Chondrocyte (in vitro differentiated cells): ENCODE results near the gene ADIPOR2. TPM values are rescaled to one million over a fixed set of nuclear protein-coding genes. Genes with fewer than 3 reads are reported as not detected.
A peak's percentile ranks its signal among the peaks of the same experiment; 100 is the strongest.

ENCODE experiments used
- DNase-seq: peaks from one replicate; pipeline ENCODE4 v3.0.0; 2021; ENCODE audit warnings: mixed read lengths, low spot score
- H3K27ac Mint-ChIP-seq: one replicate; pipeline ENCODE4 v1.8.0; 2021; ENCODE audit warnings: mild to moderate bottlenecking, moderate library complexity, mixed read lengths; ENCODE audit not compliant: unreplicated experiment
- H3K27me3 Mint-ChIP-seq: 2 replicates; pipeline ENCODE4 v1.8.0; 2021; ENCODE audit warnings: low read depth, mixed read lengths
- H3K36me3 Mint-ChIP-seq: 2 replicates; pipeline ENCODE4 v1.8.0; 2021; ENCODE audit warnings: low read depth, mixed read lengths
- H3K4me1 Mint-ChIP-seq: 2 replicates; pipeline ENCODE4 v1.8.0; 2021; ENCODE audit warnings: low read depth, mild to moderate bottlenecking, mixed read lengths
- H3K4me3 Mint-ChIP-seq: one replicate; pipeline ENCODE4 v1.8.0; 2021; ENCODE audit warnings: mild to moderate bottlenecking, moderate library complexity, mixed read lengths; ENCODE audit not compliant: unreplicated experiment
- H3K9me3 Mint-ChIP-seq: 2 replicates; pipeline ENCODE4 v1.8.0; 2021; ENCODE audit warnings: low read depth, mixed read lengths
- total RNA-seq: library from RNA; stranded (reverse); gene quantifications from 3 replicates; pipeline ENCODE4 v1.2.1, GENCODE V29; 2021
- TF ChIP-seq, protein P1 (sequence below): fragments of 200-600 bp; sonication (generic); IDR thresholded peaks from 2 replicates; pipeline ENCODE4 v1.5.0; 2021; ENCODE audit warnings: antibody characterized with exemption, mild to moderate bottlenecking, moderate library complexity

ADIPOR2 gene
- total RNA-seq, 1 donor from 2014 or later: 35.6 TPM

DNA sequence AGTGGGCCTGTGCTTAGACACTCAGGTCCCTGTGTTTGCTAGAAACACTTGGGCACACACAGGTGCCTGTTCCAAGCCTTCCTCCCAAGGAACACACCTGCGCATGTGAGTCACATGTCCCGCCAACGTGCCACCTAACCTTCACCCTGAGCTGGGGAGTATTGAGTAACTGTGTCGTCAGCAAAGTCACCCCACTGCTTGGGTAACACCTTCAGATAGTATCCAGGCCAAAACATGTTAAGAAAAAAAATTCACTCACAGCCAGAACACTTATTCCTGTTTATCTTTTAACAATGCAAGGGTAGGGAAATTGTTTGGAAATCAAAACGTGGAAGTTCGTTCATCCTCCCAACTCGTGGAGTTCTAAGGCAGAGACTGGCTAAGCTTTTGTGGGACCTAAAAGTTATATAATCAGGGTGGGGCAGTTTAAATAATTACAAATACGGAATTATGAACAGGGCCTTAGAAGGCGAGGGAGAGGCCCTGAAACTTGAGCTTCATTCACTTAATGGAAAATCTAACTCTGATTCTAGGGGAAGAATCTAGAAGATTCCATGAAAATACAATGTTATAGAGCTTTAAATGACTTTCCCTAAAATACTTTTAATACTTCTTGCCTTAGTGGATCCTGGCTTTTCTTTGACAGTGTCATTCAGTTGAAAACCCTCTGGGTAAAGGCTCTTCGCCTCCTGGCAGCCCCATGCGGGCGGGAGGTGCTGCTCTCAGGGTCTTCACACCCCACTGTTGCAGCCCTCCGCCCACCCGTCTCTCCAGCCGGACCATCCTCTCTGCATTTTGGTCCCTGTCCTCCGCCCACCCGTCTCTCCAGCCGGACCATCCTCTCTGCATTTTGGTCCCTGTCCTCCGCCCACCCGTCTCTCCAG lies 30.3 kb upstream of the ADIPOR2 start:
- peaks cover 19% of the 10 kb centered on the region for H3K4me1 Mint-ChIP-seq
- no peaks in the 10 kb centered on the region for H3K9me3 Mint-ChIP-seq
- H3K27me3 Mint-ChIP-seq: no peaks in the 10 kb centered on the region
- TF ChIP-seq, protein P1, sequence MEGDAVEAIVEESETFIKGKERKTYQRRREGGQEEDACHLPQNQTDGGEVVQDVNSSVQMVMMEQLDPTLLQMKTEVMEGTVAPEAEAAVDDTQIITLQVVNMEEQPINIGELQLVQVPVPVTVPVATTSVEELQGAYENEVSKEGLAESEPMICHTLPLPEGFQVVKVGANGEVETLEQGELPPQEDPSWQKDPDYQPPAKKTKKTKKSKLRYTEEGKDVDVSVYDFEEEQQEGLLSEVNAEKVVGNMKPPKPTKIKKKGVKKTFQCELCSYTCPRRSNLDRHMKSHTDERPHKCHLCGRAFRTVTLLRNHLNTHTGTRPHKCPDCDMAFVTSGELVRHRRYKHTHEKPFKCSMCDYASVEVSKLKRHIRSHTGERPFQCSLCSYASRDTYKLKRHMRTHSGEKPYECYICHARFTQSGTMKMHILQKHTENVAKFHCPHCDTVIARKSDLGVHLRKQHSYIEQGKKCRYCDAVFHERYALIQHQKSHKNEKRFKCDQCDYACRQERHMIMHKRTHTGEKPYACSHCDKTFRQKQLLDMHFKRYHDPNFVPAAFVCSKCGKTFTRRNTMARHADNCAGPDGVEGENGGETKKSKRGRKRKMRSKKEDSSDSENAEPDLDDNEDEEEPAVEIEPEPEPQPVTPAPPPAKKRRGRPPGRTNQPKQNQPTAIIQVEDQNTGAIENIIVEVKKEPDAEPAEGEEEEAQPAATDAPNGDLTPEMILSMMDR: no peak
- no peak for DNase-seq
- H3K36me3 Mint-ChIP-seq: no peaks in the 10 kb centered on the region
- no peak overlapping the region for H3K4me3 Mint-ChIP-seq
- peak overlapping the region; percentile 42 for H3K27ac Mint-ChIP-seq

DNA sequence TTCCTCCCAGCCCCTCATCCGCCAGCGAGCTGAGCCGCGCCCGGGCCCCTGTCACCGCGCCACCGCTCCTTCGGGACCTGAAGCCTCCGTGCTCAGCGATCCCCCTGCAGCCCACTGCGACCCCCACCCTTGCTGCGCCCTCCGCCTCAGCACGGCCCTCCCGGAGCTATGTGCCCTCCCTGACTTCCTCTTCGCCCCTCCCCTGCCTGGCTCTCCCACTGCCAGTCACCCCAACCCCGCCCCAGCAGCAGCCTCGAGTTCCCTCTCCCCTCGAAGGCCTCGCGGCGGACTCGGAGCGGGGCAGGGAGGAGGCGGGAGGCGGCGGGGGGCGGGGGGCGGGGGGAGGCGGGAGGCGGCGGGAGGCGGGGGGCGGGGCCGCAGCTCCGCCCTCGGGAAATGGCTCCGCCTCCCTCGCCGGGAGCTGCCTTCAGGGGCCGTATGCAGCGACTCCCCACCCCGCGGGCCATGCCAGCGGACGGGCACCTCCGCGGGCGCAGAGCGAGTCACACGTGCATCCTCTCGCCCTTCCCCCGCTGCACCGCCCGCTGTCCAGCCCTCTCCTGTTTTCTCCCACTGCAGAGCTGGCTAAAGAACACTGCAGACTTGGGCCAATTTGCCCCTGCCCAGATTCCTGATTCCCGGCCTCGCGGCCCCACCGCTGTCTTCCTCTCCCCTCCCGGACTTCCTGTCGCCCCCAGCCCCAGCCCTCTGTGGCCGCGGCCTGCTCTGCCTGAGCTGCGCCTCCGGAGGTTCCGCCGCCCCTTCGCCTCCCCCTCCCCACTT lies 29.1 kb upstream of the ADIPOR2 start:
- peak; percentile 96 for DNase-seq
- TF ChIP-seq, protein P1: no peak
- H3K27me3 Mint-ChIP-seq: no peaks in the 10 kb centered on the region
- peak overlapping the region; percentile 72 for H3K4me3 Mint-ChIP-seq
- H3K27ac Mint-ChIP-seq: peak overlapping the region; percentile 57
- H3K36me3 Mint-ChIP-seq: no peaks in the 10 kb centered on the region
- peaks cover 20% of the 10 kb centered on the region for H3K4me1 Mint-ChIP-seq
- no peaks in the 10 kb centered on the region for H3K9me3 Mint-ChIP-seq

DNA sequence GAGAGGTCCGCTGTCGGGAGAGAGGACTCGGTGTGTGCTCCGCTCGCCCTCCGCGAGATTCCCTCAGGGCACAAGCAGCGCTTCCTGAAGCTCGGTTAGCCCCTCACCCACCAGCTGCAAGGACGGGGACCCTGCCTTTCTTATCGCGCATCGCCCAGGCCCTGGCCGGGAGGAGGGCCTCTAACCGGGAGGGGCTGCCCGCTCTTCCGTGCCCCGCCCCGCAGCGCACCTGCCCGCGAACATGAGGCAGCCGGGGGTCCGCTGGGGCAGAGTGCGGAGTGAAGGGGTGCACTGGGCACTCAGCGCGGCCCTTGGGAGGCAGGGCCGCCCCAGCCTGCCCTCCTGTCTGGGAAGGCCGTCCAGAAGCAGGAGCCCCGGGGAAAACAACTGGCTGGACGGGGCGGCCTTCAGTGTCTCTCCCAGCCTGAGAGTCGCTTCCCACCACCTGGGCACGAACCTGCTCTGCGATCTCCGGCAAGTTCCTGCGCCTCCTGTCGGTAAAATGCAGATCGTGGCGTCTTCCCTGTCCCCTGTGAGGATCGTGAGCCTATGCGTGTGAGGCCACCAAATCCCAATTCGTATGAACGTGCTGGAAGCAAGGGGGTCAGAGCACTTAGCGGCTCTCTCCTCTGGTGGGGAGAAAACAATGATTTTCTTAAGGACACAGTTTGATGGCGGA lies 28.0 kb upstream of the ADIPOR2 start:
- Mint-ChIP-seq H3K27me3 (no peaks in the 10 kb centered on the region), H3K4me1 (peaks cover 29% of the 10 kb centered on the region)
- TF ChIP-seq, protein P1: peak; percentile 67

DNA sequence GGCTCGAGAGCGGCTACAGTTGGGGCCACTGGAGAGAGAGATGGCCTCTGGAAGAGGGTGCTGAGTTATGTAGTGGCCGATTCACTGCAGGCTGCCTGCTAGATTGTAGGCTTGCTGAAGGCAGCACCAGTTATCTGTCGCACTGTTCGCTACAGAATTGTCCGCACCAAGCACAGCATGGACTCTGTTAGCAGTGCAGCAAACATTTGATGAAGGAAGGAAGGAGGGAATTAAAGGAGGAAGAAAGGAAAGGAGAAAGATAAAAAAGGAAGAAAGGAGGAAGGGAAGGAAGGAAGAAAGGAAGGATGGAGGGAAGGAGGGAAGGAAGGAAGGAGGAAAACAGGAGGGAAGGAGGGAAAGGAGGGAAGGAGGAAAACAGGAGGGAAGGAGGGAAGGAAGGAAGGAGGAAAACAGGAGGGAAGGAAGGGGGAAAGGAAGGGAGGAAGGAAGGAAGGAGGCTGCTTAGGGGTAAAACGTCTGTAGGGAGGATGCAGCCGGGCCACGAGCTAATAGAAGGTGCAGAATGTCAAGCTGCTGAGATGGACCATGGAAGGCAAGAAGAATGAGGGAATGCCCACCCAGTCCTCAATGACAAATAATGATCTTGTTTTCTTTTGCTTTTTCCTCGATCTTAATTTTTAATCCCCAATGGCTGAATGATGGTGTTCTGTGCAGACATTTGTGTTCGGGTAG lies 27.3 kb upstream of the ADIPOR2 start:
- no peaks in the 10 kb centered on the region for H3K27me3 Mint-ChIP-seq
- no peak for DNase-seq
- H3K9me3 Mint-ChIP-seq: no peaks in the 10 kb centered on the region
- H3K4me3 Mint-ChIP-seq: no peak overlapping the region
- H3K4me1 Mint-ChIP-seq: peaks cover 29% of the 10 kb centered on the region
- no peak overlapping the region for H3K27ac Mint-ChIP-seq
- TF ChIP-seq, protein P1: peak; percentile 9
- H3K36me3 Mint-ChIP-seq: no peaks in the 10 kb centered on the region

More for the DNA sequence above, 28.0 kb upstream of the ADIPOR2 start:
- Mint-ChIP-seq H3K27ac (peak overlapping the region; percentile 24), H3K9me3 (no peaks in the 10 kb centered on the region), H3K36me3 (no peaks in the 10 kb centered on the region), H3K4me3 (peak overlapping the region; percentile 53)
- DNase-seq: no peak
